ENCODE measurements around the gene FBLN1.

DNA sequence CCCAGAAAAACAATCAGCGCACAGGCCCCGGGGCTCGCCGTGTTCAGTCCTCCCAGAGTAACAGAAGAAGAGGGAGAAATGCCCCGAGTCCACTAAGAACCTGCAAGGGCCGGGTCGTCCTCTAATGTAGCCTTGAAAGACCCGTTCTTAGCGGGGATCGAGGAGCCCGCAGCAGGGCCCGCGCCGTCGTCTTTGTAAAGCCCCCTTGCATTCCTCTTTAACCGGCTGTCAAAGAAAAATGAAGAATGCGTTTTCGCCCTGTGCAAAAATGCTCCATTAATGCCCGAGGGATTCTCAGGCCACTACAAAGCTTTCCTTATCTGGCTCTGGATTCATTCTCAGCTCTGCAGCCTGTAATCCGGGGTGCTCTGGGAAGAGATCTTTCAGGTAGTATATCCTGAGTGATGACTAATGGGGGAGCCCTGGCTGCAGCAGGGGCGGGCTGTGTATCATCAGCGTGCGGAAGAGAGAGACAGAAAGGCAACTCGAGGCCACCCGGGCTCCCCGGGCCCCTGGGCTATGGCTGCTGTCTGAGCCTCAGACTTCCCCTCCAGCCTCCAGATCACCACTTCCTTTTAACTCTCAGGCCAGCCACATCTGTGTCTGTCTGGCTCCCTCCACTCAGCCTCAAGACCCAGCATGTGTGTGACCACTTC, 78.2 kb downstream of the FBLN1 start:
- TF ChIP-seq POLR2A (IDR thresholded peaks at IDR 0.05; ENCODE audit: insufficient read depth in 1 of 2, low read depth in 2 of 2, low read length in 2 of 2) (no peak), ATF1 (CRISPR knock-in tag; IDR thresholded peaks at IDR 0.05) (no peak), JUND (CRISPR knock-in tag; IDR thresholded peaks at IDR 0.05) (no peak), RFXANK (CRISPR knock-in tag; IDR thresholded peaks at IDR 0.05) (no peak), IRF2 (CRISPR knock-in tag; IDR thresholded peaks at IDR 0.05) (no peak), TBP (CRISPR knock-in tag; IDR thresholded peaks at IDR 0.05) (no peak), MAX (IDR thresholded peaks at IDR 0.05) (no peak), SNRNP70 (IDR thresholded peaks at IDR 0.05; ENCODE audit: low read depth, low read length) (no peak), GATAD2A (CRISPR knock-in tag; IDR thresholded peaks at IDR 0.05) (no peak), FOXA1 (IDR thresholded peaks at IDR 0.05) (no peak), FOXA1 (CRISPR knock-in tag; IDR thresholded peaks at IDR 0.05) (no peak)
- TF ChIP-seq, protein P1, sequence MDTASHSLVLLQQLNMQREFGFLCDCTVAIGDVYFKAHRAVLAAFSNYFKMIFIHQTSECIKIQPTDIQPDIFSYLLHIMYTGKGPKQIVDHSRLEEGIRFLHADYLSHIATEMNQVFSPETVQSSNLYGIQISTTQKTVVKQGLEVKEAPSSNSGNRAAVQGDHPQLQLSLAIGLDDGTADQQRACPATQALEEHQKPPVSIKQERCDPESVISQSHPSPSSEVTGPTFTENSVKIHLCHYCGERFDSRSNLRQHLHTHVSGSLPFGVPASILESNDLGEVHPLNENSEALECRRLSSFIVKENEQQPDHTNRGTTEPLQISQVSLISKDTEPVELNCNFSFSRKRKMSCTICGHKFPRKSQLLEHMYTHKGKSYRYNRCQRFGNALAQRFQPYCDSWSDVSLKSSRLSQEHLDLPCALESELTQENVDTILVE (CRISPR knock-in tag; IDR thresholded peaks at IDR 0.05): no peak
- TF ChIP-seq, protein P2, sequence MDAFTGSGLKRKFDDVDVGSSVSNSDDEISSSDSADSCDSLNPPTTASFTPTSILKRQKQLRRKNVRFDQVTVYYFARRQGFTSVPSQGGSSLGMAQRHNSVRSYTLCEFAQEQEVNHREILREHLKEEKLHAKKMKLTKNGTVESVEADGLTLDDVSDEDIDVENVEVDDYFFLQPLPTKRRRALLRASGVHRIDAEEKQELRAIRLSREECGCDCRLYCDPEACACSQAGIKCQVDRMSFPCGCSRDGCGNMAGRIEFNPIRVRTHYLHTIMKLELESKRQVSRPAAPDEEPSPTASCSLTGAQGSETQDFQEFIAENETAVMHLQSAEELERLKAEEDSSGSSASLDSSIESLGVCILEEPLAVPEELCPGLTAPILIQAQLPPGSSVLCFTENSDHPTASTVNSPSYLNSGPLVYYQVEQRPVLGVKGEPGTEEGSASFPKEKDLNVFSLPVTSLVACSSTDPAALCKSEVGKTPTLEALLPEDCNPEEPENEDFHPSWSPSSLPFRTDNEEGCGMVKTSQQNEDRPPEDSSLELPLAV (CRISPR knock-in tag; conservative IDR thresholded peaks at IDR 0.05; ENCODE audit: low read depth): no peak

Measured in HepG2 (cell line).